ENCODE data around the gene CSNK1E. TPM values are rescaled to one million over a fixed set of nuclear protein-coding genes. Genes with fewer than 3 reads are reported as not detected.

Gene CSNK1E
- polyA plus RNA-seq, 1 donor from 2014 or later = 12.6 TPM

DNA sequence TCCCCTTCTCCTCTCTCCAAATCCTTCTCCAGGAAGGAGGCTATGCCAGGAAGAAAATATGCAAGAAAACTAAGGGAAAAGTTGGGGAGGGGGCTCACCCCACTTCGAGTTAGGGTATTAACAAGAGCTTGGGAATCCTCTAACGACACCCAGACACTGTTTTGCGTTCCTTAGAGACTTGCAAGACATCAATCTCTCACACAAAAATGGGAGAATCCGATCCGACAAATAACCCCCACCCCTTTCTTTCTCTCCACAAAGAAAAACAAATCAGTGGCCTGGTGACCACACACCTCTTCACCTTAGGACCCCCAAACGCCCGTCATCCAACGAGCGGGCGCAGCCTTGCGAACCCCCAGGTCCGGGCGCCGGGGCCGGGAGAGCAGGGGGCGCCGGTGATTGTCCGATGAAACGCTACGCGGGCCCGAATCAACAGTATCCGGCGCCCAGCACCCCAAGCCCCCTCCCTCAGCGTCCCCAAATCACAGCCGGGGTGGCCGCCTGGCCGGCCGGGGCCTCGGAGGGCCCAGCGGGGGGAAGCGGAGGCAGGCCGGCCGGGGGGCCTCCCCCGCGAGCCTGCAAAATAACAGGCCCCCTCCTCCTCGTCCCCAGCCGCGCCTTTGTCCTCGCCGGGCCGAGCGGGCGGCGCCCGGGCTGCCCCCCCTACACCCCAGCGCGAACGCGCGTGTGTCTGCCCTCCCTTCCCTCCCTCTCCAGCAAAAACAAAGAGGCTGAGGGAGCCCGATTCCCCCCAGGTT lies 690 bp downstream of the CSNK1E start:
- Mint-ChIP-seq H3K27me3 (no peaks in the 10 kb centered on the region), H3K9me3 (no peaks in the 10 kb centered on the region), H3K4me3 (peak overlapping the region; percentile 82 to 99 (median 96)), H3K4me1 (peaks cover 38 to 60% (median 52%) of the 10 kb centered on the region in 3 donors), H3K36me3 (no peaks in the 10 kb centered on the region), H3K27ac (peak overlapping the region; percentile 94 to 100 (median 98))

GRCh38 chr22:38315823-38316363 lies 1.3 kb downstream of the CSNK1E start:
- Mint-ChIP-seq H3K27me3 (no peaks in the 10 kb centered on the region), H3K4me1 (peaks cover 45 to 67% (median 59%) of the 10 kb centered on the region in 3 donors), H3K27ac (peak overlapping the region; percentile 94 to 100 (median 98)), H3K9me3 (no peaks in the 10 kb centered on the region), H3K4me3 (peak overlapping the region; percentile 82 to 99 (median 96)), H3K36me3 (no peaks in the 10 kb centered on the region)

GRCh38 chr22:38314933-38315822 lies 2.1 kb downstream of the CSNK1E start:
- Mint-ChIP-seq H3K36me3 (no peaks in the 10 kb centered on the region), H3K4me1 (peaks cover 48 to 70% (median 64%) of the 10 kb centered on the region in 3 donors), H3K4me3 (peak overlapping the region; percentile 82 to 99 (median 96)), H3K27me3 (no peaks in the 10 kb centered on the region), H3K9me3 (no peaks in the 10 kb centered on the region), H3K27ac (peak overlapping the region; percentile 94 to 100 (median 98))

DNA sequence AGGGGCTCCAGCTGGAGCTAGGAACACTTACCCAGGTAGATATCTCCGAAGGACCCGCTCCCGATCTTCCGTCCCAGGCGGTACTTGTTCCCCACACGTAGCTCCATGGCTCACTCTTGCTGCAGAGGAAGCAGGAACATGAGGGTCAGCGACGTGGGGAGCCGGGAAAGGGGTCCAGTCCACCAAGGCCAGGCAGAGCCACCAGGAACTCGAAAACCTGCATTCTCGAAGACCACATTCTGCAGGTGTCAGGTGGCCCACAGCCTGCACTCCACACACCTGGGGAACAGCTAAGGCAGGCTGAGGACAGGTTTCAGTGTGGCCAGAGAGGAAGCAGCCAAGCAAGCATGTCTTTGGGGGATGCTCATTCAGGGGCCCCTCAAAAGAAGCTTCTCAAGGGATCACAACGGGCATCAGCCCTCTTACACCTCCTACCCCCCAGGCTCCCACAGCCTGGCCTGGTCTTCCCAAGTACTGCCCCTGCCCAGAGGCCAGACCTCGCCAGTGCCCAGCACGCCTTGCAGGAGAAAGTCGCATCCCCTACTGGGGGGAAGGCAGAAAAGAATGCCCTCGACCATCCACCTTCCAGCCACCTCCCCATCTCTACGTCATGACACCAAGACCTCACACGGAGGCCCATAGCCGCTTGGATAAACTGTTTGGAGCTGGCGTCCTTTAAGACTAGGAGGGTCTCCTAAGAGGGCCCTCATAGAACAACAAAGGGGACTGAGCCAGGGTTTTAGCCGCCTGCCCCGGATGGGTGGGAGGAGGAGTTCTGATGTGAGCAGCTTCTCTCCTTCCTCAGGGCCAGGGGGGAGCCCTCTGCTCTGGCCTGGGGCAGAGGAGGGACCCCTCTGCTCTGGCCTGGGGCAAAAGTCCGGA lies 2.9 kb downstream of the CSNK1E start:
- Mint-ChIP-seq H3K9me3 (no peaks in the 10 kb centered on the region), H3K27me3 (no peaks in the 10 kb centered on the region)

GRCh38 chr22:38313384-38313955 lies 3.8 kb downstream of the CSNK1E start:
- Mint-ChIP-seq H3K4me1 (peaks cover 48 to 67% (median 65%) of the 10 kb centered on the region in 3 donors), H3K27me3 (no peaks in the 10 kb centered on the region), H3K27ac (peak overlapping the region; percentile 94 to 100 (median 98)), H3K9me3 (no peaks in the 10 kb centered on the region), H3K4me3 (peak overlapping the region in 3 of 4 donors; percentile 49 to 99 (median 85)), H3K36me3 (no peaks in the 10 kb centered on the region)

More for the DNA sequence above, 2.9 kb downstream of the CSNK1E start:
- Mint-ChIP-seq H3K4me3 (peak overlapping the region in 3 of 4 donors; percentile 85 to 99 (median 87)), H3K27ac (peak overlapping the region; percentile 94 to 100 (median 98)), H3K36me3 (no peaks in the 10 kb centered on the region), H3K4me1 (peaks cover 48 to 69% (median 65%) of the 10 kb centered on the region in 3 donors)

GRCh38 chr22:38312261-38312800 lies 4.9 kb downstream of the CSNK1E start:
- H3K36me3 Mint-ChIP-seq = no peaks in the 10 kb centered on the region
- H3K27ac Mint-ChIP-seq = peak overlapping the region; percentile 77 to 100 (median 94)
- no peaks in the 10 kb centered on the region for H3K27me3 Mint-ChIP-seq
- no peaks in the 10 kb centered on the region for H3K9me3 Mint-ChIP-seq
- peaks cover 50 to 65% (median 59%) of the 10 kb centered on the region in 3 donors for H3K4me1 Mint-ChIP-seq
- peak overlapping the region in 1 of 4 donors; percentile 99 for H3K4me3 Mint-ChIP-seq

GRCh38 chr22:38311323-38311620 lies 6.0 kb downstream of the CSNK1E start:
- Mint-ChIP-seq H3K36me3 (no peaks in the 10 kb centered on the region), H3K27me3 (no peaks in the 10 kb centered on the region), H3K9me3 (no peaks in the 10 kb centered on the region), H3K4me3 (peak overlapping the region in 3 of 4 donors; percentile 55 to 81 (median 60)), H3K4me1 (peaks cover 54 to 65% (median 60%) of the 10 kb centered on the region in 3 donors), H3K27ac (peak overlapping the region; percentile 81 to 100 (median 90))

DNA sequence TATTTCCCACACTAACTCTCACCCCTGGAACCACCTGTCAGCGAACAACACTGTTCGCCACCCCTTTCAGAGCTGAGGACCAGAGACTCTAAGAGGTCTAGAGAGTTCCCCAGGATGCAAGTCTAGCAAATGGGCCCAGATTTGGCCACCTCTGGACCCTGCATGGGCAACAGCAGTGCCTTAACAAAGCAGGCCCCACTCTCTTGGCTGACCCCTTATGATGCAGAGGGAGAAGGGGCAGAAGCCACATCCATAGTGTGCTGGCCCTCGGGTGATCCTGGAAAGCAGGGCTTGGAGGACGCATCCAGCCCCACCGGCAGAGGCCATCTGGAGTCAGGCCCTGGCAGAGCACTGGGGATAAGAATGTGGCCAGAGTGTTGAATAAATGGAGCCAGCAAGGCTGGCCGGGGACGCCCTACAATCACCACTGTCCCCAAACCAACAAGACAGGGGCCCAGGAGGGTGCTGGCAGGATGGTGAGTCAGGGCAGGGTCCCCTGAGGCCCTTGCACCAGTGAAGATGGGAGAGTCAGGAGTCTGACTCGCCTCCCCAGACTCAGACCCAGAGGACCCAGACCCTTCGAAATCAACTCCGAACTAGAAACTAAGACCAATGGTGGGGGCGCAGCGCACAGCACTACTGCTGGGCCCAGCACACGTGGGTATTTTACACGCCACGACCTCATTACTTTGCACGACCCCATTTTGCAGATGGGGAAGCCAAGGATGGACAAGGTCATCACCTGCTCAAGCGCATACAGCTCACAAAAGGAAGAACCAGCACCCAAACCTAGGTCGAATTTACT lies 6.5 kb downstream of the CSNK1E start:
- H3K36me3 Mint-ChIP-seq = no peaks in the 10 kb centered on the region
- no peaks in the 10 kb centered on the region for H3K27me3 Mint-ChIP-seq
- no peaks in the 10 kb centered on the region for H3K9me3 Mint-ChIP-seq
- peak overlapping the region; percentile 81 to 100 (median 90) for H3K27ac Mint-ChIP-seq
- H3K4me1 Mint-ChIP-seq = peaks cover 57 to 66% (median 60%) of the 10 kb centered on the region in 3 donors
- peak overlapping the region in 3 of 4 donors; percentile 23 to 81 (median 60) for H3K4me3 Mint-ChIP-seq

- peak overlapping the region; percentile 45 to 100 (median 76) for H3K27ac Mint-ChIP-seq
- H3K36me3 Mint-ChIP-seq = peaks cover 2% of the 10 kb centered on the region
- H3K4me1 Mint-ChIP-seq = peaks cover 55 to 66% (median 58%) of the 10 kb centered on the region in 3 donors
- no peaks in the 10 kb centered on the region for H3K27me3 Mint-ChIP-seq
- H3K4me3 Mint-ChIP-seq = peak overlapping the region in 1 of 4 donors; percentile 13
- no peaks in the 10 kb centered on the region for H3K9me3 Mint-ChIP-seq
Measured at GRCh38 chr22:38309614-38310517, 7.4 kb downstream of the CSNK1E start.

DNA sequence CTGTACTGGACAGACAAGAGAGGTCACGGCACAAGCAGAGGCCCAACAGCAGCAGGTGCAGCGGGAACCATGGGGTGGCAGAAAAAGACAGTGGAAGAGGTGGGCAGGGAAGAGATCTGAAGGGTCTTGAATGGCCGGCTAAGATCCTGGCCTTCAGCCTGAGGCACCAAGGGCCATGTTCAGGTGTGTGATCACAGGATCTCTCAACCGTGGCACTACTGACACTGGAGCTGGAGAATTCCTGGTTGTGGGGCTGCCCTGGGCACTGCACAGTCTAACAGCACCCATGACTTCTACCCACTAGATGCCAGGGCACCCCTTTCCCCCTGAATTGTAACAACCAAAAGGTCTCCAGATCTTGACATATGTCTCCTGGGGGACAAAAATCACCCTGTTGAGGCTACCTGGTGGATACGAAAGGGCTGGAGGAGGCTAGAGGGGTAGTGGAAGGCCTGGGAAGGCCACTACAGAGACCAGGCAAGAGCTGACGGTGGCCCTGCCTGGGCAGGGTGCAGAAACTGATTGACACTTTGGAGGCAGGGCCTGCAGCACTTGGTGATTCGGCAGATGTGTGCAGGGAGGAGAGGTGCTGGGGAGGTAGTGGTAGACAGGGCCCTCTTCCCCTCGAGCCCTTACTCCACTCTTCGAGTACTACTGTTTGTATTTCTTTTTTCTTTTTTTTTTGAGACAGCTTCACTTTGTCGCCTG lies 8.3 kb downstream of the CSNK1E start:
- no peak overlapping the region for H3K4me3 Mint-ChIP-seq

DNA sequence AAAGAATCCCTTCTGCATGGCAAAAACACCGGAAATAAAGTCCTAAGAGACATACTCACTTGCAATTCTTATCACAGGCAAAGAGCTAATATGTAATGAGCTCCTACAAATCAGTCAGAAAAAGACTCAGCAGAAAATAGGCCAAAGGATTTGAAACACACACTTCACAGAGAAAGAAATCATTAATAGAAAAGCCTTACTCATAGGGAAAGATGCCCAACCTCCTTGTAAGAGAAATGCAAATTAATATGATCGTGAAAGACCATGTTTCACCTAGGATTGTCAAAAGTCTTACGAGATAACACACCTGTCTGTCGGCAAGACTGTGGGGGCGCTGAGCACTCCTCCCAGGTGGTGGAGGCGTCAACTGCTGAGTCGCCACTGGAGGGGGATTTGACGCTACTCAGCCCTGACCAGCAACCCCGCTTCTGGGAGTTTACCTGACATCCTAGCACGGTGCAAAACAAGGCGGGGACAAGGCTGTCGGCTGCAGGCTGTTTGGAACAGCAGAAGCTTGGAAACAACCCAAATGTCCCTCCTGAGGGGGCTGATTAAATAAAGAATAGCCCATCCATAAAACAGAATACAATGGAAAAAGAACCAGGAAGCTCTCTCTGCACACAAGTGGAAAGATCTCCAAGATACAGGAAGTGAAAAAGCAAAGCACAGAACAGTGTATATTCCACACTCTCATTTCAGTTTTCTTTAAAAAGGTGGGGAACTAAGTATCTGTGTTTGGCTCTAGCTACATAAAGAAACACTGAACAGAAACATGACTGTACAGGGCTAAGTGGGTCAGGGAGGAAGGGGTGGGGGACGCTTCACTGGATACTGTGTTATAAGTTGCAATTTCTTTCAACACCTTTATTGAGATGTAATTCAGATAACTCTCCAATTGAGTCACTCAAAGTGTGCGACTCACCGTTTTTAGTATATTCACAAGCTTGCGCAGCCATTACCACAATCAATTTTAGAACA lies 11.5 kb downstream of the CSNK1E start:
- Mint-ChIP-seq H3K27me3 (no peaks in the 10 kb centered on the region), H3K4me1 (peaks cover 18 to 30% (median 19%) of the 10 kb centered on the region in 3 donors), H3K9me3 (no peaks in the 10 kb centered on the region), H3K36me3 (peaks cover 4% of the 10 kb centered on the region), H3K27ac (peak overlapping the region; percentile 83 to 89 (median 88)), H3K4me3 (peak overlapping the region; percentile 64 to 92 (median 74))

More for the DNA sequence above, 8.3 kb downstream of the CSNK1E start:
- peak overlapping the region in 2 of 3 donors; percentile 19 to 47 for H3K27ac Mint-ChIP-seq
- H3K9me3 Mint-ChIP-seq = no peaks in the 10 kb centered on the region
- H3K27me3 Mint-ChIP-seq = no peaks in the 10 kb centered on the region
- H3K4me1 Mint-ChIP-seq = peaks cover 46 to 60% (median 48%) of the 10 kb centered on the region in 3 donors
- H3K36me3 Mint-ChIP-seq = peaks cover 2% of the 10 kb centered on the region

Measured in IgD-negative memory B cell (primary cell).